MM.1S (cell line): ENCODE data around the gene CNTFR.

ENCODE experiments used
- DNase-seq: peaks from one replicate; pipeline ENCODE4 v3.0.0-alpha.2; 2015
- H2AFZ ChIP-seq: fragments of 300-600 bp; sonication (generic); 2 replicates; pipeline ENCODE4 v1.6.0; 2016; ENCODE audit warnings: antibody characterized with exemption, low read length
- H3F3A ChIP-seq: fragments of 300-600 bp; sonication (generic); 2 replicates; pipeline ENCODE4 v1.6.1; 2016; ENCODE audit warnings: mild to moderate bottlenecking, antibody characterized with exemption, low read length, moderate library complexity, mixed read lengths; ENCODE audit not compliant: insufficient read depth
- H3K27ac ChIP-seq: fragments of 300-600 bp; sonication (generic); 2 replicates; pipeline ENCODE4 v1.5.1; 2016; ENCODE audit warnings: mild to moderate bottlenecking, low read length
- H3K27me3 ChIP-seq: fragments of 300-600 bp; sonication (generic); replicated peaks from 2 replicates; pipeline ENCODE4 v1.6.0; 2016; ENCODE audit warnings: low read length; ENCODE audit not compliant: insufficient read depth
- H3K36me3 ChIP-seq: fragments of 300-600 bp; sonication (generic); replicated peaks from 2 replicates; pipeline ENCODE4 v1.6.1; 2016; ENCODE audit warnings: mild to moderate bottlenecking, low read length, mixed read lengths; ENCODE audit not compliant: insufficient read depth
- H3K4me1 ChIP-seq: fragments of 300-600 bp; sonication (generic); 2 replicates; pipeline ENCODE4 v1.6.1; 2016; ENCODE audit warnings: low read length, mixed read lengths
- H3K4me2 ChIP-seq: fragments of 300-600 bp; sonication (generic); 2 replicates; pipeline ENCODE4 v1.6.0; 2016; ENCODE audit warnings: low read depth, low read length
- H3K4me3 ChIP-seq: fragments of 300-600 bp; sonication (generic); 2 replicates; pipeline ENCODE4 v1.5.1; 2016; ENCODE audit warnings: low read length, mixed read lengths
- H3K79me2 ChIP-seq: fragments of 300-600 bp; sonication (generic); 2 replicates; pipeline ENCODE4 v1.6.1; 2016; ENCODE audit warnings: mixed run types, low read length, mixed read lengths
- H3K9ac ChIP-seq: fragments of 300-600 bp; sonication (generic); 2 replicates; pipeline ENCODE4 v1.6.1; 2016; ENCODE audit warnings: low read length, mixed read lengths
- H3K9me2 ChIP-seq: fragments of 300-600 bp; sonication (generic); replicated peaks from 2 replicates; pipeline ENCODE4 v1.6.1; 2016; ENCODE audit warnings: mild to moderate bottlenecking, low read length, mixed read lengths; ENCODE audit not compliant: insufficient read depth
- H3K9me3 ChIP-seq: fragments of 300-600 bp; sonication (generic); replicated peaks from 2 replicates; pipeline ENCODE4 v1.6.1; 2016; ENCODE audit warnings: mild to moderate bottlenecking, low read length, mixed read lengths; ENCODE audit not compliant: insufficient read depth
- H4K20me1 ChIP-seq: fragments of 300-600 bp; sonication (generic); 2 replicates; pipeline ENCODE4 v1.6.1; 2016; ENCODE audit warnings: mild to moderate bottlenecking, low read length, moderate library complexity, mixed read lengths; ENCODE audit not compliant: insufficient read depth
- CTCF ChIP-seq: fragments of 300-600 bp; sonication (generic); IDR thresholded peaks from 2 replicates; pipeline ENCODE4 v1.5.1; 2016; ENCODE audit warnings: antibody characterized with exemption, low read length, mixed read lengths
- EZH2 ChIP-seq: fragments of 300-600 bp; sonication (generic); optimal IDR thresholded peaks from 2 replicates; pipeline ENCODE3; 2017; ENCODE audit warnings: low read depth, mild to moderate bottlenecking, antibody characterized with exemption, low read length, mixed read lengths
- EZH2phosphoT487 ChIP-seq: fragments of 300-600 bp; sonication (generic); IDR thresholded peaks from 2 replicates; pipeline ENCODE4 v1.6.1; 2018; ENCODE audit warnings: antibody characterized with exemption, low read length

Gene CNTFR

GRCh38 chr9:34625186-34625486 lies 35.6 kb upstream of the CNTFR start:
- H3K4me3 ChIP-seq = no peak overlapping the region
- TF ChIP-seq CTCF = no peak
- TF ChIP-seq EZH2phosphoT487 = no peak
- TF ChIP-seq EZH2 = no peak
- H3K27ac ChIP-seq = no peak overlapping the region
- no peak for DNase-seq
- no peaks in the 10 kb centered on the region for H3K9me2 ChIP-seq
- no peaks in the 10 kb centered on the region for H4K20me1 ChIP-seq
- H3F3A ChIP-seq = no peaks in the 10 kb centered on the region
- peaks cover 72% of the 10 kb centered on the region for H3K27me3 ChIP-seq
- no peaks in the 10 kb centered on the region for H3K36me3 ChIP-seq
- peaks cover 1% of the 10 kb centered on the region for H3K79me2 ChIP-seq
- no peaks in the 10 kb centered on the region for H3K9me3 ChIP-seq
- H3K4me1 ChIP-seq = peaks cover 9% of the 10 kb centered on the region; the same call in 1 of the 2 replicates
- no peak overlapping the region for H2AFZ ChIP-seq
- H3K9ac ChIP-seq = no peak overlapping the region
- H3K4me2 ChIP-seq = no peak overlapping the region

DNA sequence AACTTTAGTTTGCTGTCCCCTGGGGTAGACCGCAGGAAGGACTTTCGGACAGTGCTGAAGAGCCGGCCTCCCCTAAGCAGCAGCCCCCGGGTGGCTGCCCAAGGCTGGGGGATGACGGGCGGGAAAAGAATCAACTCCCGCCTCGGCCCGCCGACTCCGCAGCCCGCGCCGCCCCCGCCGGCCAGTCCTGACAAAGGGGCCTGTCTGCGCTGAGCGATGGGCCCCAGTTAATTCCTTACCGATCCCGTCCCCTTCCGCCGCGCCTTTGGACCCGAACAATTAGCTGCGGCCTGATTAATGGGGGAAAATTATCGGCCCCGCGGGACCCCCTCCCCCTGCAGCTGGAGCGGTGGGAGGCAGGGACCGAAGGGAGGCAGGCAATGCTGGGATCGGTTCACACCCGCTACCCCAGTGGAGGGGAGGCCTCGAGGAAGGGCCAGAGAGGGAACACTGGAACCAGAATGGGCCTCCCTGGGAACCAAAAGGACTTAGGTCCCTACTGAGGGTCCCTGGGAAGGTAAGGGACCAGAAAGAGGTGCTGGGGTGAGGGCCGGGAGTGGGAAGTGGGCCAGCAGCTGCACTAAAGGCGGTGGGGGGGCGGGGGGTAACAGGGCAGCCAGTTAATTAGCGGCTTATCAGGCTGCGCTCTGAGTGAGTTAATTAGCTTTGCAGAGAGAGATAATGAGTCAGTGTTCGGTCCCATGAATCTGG lies 35.1 kb upstream of the CNTFR start:
- no peaks in the 10 kb centered on the region for H4K20me1 ChIP-seq
- H3K79me2 ChIP-seq = peaks cover 7% of the 10 kb centered on the region
- no peaks in the 10 kb centered on the region for H3K9me3 ChIP-seq
- H3K36me3 ChIP-seq = no peaks in the 10 kb centered on the region
- H3F3A ChIP-seq = no peaks in the 10 kb centered on the region
- peaks cover 67% of the 10 kb centered on the region for H3K27me3 ChIP-seq
- no peak overlapping the region for H3K27ac ChIP-seq
- no peak overlapping the region for H3K4me3 ChIP-seq
- DNase-seq = no peak
- H3K4me2 ChIP-seq = no peak overlapping the region
- H3K9me2 ChIP-seq = no peaks in the 10 kb centered on the region
- H2AFZ ChIP-seq = no peak overlapping the region
- no peak overlapping the region for H3K9ac ChIP-seq
- no peak for TF ChIP-seq CTCF
- no peak for TF ChIP-seq EZH2phosphoT487
- no peak for TF ChIP-seq EZH2
- H3K4me1 ChIP-seq = peaks cover 9% of the 10 kb centered on the region; the same call in 1 of the 2 replicates

DNA sequence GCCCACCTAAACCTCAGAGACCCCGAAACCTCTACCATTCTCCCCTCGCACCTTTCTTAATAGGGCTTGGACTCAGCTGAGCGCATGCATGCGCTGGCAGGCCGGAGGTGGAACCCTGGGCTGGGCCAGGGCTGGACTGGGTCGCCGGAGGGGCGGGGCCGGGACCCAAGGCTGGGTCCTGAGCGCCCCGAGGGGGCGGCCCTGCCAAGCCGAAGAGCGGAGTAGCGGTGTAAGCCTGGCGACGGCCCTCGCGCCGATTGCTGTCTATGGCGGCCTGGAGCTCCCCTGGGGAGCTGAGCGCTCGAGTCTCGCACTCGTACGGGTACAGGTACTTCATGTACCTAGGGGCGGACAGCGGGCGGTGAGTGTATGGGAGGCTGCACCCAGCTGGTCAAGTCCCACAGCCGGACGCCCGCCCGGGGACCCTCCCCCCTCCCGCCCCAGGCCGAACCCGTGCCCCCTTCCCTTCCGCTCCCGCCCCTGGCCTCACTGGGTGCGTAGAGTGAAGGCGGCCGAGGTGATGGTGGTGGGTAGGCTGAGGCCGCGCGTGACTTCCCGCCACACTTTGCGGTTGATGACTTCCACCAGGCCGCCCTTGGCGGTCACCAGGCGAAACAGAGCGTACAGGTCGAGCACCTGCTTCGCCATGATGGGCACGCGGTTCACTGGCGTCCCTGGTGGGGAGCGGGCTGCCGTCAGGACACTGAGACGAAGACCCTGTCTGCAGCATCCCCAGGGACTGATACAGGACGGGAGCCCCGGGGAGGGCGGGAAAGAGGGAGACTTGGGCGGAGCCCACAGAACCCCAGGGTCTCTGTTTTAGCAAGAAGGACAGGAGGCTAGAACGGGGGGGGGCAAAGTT lies 34.1 kb upstream of the CNTFR start:
- Histone ChIP-seq H3K36me3 (no peaks in the 10 kb centered on the region), H3K4me1 (peaks cover 12% of the 10 kb centered on the region; the same call in 1 of the 2 replicates), H3F3A (no peaks in the 10 kb centered on the region), H4K20me1 (no peaks in the 10 kb centered on the region), H3K9me2 (no peaks in the 10 kb centered on the region), H3K9me3 (no peaks in the 10 kb centered on the region), H3K27me3 (peaks cover 60% of the 10 kb centered on the region), H3K79me2 (peaks cover 17% of the 10 kb centered on the region), H3K27ac (no peak overlapping the region), H3K4me3 (no peak overlapping the region), H3K4me2 (no peak overlapping the region), H2AFZ (no peak overlapping the region), H3K9ac (no peak overlapping the region)
- no peak for TF ChIP-seq EZH2phosphoT487
- no peak for TF ChIP-seq CTCF
- no peak for TF ChIP-seq EZH2
- no peak for DNase-seq
